Measurements from ENCODE around the gene RALGDS.

Gene RALGDS

DNA sequence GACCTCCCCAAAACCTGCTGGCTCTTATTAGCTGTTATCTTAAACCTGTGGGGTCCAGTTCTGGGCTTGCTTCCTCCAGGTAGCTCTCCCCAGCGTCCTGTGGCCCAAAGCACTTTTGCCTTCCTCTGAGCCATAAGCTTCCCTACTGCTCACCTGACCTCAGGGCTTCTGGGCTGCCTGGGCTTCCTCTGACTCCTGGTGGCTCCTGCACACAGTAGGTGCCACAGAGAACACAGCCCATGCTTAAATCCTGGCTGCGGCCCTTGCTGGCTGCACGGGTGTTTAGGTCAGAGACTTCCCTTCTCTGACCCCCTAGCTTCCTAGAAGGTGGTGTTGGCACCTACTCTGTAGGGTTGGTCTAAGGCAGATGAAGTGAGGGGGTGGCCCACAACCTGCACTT, 2.5 kb downstream of the RALGDS start:
- no peak for DNase-seq

DNA sequence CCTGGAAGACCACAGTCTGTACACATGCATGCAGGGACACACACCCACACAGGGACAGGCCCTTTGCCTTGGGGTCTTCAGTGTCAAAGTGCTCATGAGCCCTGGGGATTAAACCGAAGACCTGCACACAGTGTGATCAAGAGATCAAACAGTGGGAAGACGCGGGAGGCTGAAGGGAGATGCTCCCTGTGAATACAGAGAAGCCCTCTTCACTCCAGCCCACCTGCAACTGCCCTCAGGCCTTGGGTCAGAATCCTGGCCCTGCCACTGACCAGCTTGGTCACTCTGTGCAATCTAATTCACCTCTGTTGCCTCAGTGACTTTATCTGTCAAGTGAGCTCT, 2.9 kb downstream of the RALGDS start:
- DNase-seq = no peak

DNA sequence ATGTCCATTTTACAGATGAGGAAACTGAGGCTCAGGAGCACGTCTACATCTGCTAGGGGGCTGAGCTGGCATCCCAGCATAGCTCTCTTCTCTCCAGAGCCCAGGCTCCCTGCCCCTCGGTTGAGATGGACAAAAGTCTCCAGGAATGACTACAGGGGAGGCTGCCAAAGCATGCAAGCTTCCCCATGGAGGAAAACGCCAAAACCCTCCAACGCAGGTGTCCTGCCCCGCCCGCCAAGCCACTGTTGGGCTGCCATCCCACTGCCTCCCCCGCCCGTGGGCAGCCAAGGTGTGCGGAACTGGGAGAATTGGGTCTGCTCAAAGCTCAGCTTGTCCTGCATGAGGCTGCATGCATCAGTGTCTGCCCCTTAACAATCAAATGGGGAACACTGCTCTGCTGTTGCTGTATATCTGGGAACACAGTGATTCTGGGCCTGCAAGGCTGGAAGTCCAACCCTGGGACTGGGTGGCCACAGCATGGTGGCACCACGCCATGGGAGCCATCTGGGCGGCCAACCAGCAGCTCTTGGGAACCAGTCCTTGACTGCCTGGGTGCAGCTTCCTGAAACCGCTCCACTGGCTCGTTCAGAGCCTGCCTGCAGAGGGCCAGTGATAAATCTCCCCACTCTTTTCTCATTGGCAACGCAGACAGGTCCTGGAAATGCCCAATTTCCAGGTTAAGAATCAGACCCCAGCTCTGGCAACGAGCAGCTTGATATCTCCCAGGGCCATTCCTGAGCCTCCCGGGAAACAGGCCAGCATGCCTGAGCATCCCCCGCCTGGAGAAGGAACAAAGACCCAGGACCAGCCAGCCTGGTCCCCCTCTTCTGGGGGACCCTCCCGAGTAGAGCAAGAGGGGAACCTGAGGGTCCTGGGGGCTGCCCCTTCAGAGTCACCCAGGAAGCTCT, 3.5 kb downstream of the RALGDS start:
- DNase-seq = no peak

DNA sequence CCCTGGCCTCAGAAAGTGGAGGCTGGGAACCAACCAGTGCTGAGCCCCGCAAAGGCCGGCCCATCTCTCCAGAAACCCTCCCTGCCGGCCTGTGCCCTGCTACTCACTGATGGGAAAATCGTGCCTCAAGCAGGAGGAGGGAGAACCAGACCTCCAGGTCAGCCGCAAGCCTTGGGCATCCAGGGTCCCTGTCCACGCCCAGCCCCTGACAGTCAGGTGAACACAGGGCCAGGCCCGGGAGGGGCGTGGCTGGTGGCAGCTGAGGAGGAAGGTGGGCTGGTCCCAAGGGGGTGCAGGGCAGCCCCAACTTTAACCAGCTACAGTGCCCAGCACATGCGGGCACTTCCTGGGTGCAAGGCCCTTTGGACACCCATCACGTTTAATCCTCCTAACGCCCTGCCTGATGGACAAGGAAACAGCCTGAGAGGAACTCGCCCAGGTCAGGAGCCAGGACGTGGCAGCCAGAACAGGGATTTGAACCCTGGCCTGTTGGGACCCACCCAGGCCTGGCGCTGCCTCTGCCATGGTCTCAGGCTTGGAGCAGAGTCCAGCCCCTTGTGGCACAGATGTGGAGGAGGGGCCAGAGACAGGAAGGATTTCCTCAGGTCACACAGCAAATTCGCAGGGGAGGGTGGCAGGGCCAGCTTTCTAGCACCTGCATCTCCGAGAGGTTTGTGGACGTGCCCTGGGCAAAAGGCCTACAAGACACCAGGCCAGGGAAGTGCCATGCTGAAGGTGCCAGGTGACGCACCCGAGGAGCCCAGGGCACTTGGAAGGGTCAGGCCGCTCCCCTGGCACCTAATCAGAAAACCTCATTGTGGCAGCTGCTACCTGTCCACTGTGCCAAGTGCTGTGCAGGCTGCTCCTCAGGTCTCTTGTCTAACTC, 4.5 kb downstream of the RALGDS start:
- DNase-seq = no peak

DNA sequence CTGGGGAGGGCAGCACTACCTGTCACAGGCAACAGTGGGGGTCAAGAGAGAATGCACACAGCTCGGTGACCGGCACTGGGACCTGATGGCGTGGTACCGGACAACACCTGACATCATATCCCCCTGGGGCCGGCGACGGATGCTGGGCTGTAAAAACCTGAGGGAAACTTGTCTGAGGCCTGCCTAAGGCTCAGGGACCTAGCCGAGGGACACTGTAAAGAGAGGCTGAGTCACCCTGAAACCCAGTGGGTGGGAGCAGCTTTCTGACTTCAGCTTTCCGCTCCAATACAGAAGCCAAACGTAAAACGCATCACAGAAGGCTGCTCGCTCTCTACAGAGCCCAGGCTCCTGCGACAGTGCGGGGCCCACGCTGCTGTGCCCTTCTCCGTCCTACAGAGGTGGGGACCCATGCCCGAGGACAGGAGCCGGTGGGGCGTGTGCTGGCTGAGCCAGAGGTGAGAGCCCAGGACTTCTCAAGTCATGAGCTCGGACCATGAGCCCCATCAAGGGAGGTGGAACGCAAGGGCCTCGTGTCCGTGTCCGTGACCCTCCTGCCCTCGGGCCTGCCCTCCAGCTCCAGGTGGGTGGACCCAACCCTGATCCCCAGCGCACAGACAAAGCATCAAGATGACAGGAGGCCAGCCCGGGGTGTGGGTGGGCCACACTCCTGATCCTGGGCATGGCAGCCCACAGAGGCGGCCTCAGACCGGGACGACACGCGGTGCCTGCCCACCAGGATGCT, 5.3 kb downstream of the RALGDS start:
- DNase-seq = no peak

DNA sequence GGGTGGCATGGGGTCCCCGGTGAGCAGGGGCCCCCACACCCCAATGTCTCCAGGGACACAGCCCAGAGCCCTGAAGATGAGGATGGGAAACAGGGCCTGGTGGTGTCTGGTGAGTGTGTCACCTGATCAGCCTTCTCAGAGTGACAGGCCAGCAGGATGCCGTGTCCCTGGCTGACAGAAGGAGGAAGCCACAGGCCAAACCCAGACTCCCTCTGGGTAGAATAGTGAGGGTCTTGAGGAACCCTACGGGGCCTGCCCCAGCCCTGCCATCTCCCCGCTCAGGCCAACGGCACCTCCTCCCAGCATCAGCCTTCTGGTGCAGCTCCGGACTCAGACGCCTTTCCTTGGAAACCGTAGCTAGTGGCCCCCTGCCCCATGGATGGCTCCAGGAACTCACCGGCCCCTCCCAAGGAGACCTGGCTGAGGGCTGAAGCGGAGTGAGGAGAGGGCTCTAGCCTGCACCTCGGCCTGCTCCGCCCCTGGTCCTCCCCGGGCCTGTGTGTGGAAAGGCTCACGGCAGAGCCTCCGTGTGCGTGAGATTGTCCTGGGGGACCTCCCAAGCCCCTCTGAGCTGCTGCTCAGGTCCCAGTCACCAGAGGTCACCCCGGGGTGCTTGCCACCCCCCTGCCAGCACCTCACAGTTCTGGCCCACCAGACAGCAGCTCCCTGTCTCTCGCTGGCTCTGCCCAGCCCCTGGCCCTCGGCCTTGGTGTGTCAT, 6.0 kb downstream of the RALGDS start:
- peak in 1 of 2 donors; percentile 21 for DNase-seq

DNA sequence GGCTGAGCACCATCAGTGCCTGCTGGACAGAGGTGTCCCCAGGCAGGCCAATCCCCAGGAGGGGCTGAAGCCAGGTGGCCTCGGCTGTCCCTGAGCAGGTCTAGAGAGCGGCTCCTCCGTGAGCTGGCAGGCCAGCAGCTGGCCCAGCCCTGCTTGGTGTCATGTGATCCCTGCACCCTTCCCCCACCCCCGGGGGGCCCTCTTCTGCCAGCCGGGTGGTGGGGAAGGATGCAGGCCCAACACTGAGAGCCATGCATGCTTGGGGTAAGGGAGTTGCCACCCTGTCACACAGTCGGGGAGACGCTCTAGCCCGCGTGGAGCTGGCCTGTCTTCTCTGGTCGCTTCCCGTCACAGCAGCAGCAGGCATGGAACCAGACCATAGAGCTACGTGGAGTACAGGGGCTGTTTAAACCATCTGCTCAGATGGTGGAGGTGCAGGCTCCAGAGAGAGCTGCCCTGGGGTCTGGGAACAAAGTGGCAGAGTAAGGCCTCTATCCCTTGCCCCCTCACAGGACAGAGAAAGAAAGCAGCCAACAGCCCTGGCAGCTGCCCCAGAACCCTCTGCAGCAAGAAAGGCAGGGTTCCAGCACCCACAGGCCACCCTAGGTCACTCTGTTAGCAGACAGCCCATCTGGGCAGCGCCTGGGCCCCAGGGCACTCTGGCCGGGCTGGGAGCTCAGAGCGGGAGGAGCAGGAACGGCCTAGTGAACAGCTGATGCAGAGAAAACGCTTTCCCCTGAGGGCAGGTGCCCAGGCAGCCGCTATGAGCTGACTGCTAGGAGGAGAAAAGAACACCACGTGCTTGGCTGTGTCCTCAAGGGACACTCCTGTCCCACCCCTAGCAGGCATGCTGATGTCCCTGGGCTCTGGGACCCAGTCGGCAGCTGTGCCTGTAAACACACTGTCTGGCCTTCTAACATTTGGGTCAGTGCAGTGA, 6.8 kb downstream of the RALGDS start:
- DNase-seq = no peak

DNA sequence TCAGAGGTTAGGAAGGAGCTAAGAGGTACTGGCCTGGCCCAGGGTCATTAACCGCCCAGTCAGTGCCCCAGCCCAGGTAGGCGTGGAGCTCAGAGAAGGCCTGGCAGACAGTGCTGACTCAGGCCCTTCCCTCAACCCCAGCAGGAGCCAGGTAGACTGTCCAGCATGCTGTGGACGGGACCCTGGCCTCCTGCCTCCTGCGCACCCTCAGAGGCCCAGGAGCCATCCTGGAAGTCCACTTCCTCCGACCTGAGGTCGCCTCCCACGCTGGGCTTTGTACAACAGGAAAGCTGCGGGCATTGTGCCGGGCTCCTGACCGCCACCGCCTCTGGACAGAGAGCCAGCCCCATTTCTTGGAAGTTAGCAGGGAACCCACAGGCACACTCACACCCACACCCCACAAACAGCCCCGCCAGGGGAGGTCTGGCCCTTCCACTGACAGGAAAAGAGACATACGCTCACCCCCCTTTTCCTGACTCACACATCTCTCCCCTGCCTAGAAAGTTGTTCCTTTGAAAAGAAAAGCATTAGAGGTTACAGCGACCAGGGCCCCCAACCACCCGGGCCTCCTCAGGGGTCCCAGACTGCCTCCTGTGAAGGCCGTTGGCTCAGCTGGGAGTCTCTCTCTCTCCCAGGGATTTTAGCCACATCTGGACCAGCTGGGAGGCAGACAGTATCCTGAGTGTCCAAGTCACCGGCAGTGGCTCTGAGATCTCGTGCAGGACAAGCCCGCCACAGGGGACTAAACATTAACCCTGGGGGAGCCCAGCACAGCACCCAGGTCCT, 7.7 kb downstream of the RALGDS start:
- DNase-seq = peak; percentile 52 to 72

DNA sequence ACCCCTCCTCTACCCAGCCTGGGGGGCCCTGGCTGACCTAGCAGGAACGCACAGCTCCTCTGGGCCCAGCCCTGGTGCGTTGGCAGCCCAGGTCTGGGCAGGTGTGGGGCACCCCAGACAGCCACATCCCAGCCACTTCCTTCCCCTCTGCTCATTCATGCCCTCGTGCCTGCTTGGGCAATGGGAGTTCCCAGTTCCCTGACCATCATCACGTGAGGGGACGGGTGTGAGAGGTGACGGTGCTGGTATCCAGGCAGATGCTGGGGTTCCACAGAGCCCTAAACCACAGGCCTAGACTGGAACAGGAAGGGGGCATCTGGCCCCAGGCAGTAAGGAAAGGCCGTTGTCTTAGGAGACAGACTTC, 8.4 kb downstream of the RALGDS start:
- peak; percentile 55 to 89 for DNase-seq

DNA sequence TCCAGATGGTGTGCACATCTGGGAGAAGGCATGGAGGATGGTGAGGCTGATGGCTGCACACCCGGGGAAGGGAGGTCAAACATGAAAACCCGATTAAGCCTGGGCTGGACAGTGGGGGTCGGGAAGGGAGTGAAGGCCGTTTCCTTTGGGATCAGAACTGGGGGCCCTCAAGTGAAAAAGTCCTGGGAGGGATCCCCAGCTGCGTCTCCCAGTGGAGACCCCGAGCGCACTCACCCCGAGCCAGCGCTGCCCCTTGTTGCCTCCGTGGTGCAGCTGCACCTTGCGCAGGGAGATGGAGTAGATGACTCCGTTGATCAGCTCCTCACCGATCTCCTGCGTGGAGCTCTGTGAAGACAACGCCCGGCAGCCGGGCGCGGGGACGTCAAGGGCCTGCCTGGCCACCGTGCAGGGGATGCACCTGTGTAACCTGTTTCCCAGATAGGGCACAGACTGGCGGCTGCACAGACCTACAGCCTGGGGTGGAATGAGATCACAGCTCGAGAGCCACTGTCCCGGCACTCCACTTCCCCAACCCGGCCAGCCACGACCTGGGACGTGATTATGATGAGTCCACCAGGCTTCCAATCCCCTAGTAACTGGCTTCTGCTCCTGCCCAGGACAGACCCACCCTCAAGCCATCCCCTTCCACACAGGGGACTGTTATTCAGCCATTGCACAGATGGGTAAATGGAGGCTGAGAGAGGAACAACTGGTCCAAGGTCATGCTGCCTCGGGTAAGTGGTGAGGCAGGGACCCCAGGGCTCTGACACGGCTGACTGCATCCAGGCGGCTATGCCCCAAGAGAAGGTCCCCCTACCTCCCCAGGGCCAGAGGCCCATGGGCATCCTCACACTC, 9.0 kb downstream of the RALGDS start:
- DNase-seq = no peak

DNA sequence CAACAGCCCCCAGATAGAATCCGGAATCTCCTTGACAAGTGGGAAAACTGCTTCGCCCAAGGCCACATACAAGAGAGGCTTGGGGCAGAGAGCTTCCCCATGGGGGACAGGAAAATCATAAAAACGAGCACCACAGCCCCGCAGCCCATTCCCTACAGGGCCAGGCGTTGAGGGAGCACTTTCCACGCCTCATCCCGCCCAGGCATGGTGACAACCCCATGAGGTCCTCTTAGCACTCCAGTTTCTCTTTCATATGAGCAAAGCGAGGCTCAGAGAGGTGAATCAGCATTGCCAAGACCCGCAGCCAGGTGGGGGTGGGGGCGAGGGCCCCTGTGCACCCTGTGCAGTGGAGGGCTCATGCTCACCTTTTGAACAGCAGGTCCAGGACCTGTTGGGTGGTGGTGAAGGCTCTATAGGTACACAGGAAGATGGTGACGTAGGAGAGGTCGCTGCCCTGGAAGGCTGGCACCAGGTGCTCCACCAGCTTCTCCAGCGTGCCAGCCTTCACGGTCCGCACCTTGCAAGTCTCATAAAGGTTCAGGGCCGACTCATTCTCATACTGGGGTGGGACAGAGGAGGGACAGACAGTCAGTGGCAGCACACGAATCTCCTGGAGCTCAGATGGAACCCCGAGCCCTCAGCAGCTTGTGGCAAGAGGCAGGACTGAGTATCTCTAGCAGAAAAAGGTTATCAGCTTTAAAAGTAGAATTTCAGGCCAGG, 10.9 kb downstream of the RALGDS start:
- no peak for DNase-seq

DNA sequence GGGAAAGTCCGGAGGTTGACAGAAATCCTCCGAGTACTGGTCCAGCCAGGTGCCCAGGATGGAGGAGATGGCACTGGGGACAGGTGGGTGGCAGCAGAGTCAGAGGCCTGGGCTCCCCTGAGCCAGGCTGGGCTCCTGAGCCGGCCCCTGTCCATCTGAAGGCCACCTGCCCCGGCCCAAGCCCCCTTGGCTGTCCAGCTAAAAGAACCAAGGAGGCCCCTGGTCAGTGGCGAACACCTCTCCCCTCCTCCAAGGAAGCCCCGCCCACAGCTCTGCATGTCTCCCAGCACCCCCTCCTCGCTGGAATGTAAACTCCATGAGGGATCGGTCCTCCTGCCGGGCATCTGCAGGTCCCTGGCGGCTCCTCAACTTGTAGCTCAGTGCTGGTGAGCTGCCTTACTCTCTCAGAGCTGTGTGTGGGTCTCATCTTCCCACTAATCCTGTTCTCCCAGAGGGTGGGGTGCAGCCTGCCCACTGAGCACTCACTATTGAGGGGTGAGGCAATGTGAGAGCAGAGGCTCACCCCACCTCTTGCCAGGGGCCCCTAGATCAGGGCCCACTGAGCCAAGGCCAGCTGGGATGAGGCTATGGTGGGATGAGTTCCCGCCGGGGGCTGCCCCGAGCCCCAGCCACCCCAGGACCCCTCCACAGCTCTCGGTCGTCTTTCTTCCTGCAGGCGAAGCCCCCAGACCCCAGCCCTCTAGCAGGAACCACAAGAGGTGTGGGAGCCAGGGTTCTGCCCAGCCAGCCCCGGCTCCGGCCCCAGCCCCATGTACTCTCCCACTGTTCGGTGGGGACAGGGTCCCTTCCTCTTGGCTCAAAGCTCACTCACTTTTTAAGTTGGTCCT, 12.0 kb downstream of the RALGDS start:
- DNase-seq = no peak

DNA sequence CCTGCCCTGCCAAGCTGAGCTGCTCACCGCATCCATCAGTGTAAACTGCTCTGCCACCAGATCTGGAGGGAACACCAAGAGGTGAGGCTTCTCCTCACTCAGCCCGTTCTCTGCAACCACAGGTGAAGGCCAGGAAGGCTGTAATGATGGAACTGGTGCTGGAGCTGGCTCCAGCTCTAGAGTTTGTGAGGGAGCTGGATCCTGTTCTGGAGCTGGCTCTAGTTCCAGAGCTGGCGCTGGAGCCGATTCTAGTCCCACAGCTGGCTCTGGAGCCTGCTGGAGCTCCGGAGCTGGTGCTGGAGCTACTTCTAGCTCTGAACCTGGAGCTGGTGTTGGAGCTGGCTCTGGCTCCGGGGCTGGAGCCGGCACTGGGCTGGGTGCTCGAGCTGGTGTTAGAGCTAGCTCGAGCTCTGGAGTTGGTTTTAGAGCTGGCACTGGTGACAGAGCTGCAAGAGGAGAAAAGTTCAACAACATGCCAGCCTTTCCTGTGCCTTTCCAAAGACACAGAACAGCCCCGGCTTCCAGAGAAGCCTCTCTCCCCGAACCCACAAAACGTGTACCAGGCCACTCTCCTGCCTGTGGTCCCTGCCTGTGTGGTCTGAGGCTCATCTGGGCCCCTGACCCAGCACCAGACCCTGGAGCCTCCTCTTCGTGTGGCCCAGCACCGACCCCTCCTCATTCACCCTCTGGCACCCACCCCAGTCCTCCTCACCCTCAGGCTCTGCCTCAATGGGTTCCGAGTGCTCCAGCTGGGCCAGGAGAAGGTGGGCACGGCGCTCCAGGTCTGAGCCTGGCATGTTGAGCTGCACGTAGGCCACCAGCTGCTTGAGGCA, 12.9 kb downstream of the RALGDS start:
- DNase-seq = no peak

DNA sequence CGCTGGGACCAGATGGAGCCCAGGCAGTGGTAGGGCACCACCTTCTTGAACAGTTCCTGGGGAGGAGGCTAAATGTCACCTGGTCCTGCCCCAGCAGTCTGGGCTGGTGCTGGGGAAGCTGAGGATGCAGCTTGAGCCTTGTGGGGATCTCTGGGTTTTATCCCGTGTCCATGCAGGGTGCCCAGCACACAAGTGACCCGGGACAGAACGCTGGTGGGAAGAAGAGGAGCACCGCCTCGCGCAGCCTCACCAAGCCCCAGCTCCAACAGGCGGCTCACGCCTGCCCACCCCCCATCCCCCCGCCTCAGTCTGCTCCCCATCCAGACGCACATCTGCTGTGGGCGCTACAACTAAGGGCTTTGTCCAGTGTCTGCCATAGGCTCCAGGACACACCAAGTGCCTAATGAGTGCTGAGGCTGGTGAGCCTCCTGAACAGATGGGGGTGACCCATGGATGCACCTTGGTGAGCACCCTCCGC, 13.8 kb downstream of the RALGDS start:
- DNase-seq = no peak

DNA sequence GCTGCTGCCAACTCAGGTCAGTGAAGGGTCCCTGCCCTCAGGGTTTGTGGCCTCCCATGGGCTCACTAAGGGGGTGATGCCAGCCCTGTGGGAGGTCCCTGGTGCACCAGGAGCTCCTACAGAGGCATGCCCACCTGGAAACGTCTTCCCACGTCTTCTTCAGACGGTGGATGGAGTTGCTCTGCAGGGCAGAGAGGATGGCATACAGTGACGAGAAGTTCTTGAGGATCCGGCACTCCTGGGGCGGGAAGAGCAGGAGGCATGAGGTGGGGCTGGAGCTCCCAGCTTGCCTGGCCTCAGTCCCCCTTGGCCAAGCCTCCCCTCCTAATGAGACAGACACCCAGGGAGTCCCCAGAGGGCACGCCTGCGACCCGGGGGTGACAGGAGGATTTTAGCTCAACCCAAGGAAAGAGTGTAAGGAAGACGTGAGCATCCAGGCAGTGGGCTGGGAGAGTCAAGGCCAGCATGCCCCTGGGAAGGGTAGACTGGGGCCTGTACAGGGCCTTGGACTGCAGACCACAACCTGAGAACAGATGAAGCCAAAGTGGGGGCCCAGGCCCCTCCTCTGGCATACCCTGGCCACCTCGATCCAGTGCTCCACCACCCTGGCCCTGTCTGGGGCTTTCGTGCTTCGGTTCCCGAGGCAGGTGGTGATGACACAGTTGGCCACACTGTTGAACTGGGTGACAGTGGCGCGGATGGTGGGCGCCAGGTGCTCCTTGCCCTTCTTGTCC, 14.4 kb downstream of the RALGDS start:
- DNase-seq = no peak

DNA sequence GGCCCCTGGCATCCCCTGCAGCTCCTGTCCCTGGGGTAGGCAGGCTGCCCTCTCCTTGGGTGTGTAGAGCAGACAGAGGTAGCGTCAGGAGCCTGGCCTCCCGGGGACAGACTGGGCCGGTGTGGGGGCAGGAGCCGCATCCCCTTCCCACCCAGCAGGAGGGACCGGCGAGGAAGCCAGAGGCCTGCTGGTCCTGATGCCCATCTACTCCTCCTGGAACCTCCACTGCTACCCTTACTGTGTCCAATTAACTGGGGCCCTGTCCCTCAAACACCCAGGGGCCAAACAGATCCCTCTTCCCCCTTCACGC, 15.6 kb downstream of the RALGDS start:
- no peak for DNase-seq
